Measurements from ENCODE around the gene FBXW2.

DNA sequence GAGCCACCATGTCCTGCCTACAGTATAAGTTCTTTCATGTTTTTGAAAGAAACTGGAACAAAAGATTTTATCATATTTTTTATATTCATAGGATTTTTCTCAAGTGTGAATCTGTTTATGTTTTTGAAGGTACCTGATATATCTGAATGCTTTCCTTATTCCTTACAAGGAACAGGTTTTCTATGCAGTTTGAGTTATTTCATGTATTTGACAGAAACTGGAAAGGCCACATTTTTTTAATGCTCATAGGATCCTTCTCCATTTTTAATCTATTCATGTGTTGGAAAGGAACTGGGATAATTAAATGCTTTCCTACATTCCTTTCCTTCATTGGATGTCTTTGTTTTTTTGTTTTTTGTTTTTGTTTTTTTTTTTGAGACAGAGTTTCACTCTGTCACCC is 15.7 kb upstream of the FBXW2 start:
- TF ChIP-seq CTCF (conservative IDR thresholded peaks at IDR 0.05) (no peak), EZH2 (IDR thresholded peaks at IDR 0.05; ENCODE audit: low read depth) (no peak)
